A673 (cell line): ENCODE measurements around the gene PXN.

Source experiments
- EZH2 ChIP-seq: fragments of 200-600 bp; sonication (generic); IDR thresholded peaks from 2 replicates; pipeline ENCODE4 v1.6.1; 2017; ENCODE audit warnings: borderline replicate concordance, low read depth, mild to moderate bottlenecking, mixed read lengths, antibody characterized with exemption, low read length; ENCODE audit not compliant: poor library complexity, severe bottlenecking
- TF ChIP-seq, protein P1 (sequence below): fragments of 300-800, 200-600 bp; sonication (generic); conservative IDR thresholded peaks from 2 replicates; pipeline ENCODE4 v1.5.1; 2017; ENCODE audit warnings: low read depth, mild to moderate bottlenecking, antibody characterized with exemption, low read length, moderate library complexity, mixed read lengths

DNA sequence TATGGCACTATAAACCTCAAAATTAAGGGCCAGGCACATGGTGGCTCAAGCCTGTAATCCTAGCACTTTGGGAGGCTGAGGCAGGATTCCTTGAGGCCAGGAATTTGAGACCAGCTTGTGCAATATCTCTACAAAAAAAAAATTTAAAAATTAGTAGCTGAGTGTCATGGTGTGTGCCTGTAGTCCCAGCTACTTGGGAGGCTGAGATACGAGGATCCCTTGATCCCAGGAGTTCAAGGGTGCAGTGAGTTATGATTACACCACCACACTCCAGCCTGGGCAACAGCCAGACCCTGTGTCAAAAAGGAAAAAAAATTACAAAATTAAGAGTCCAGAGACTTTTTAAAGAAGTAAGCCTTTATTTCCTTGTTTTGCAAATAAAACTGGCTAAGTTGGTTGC is 69.2 kb downstream of the PXN start:
- TF ChIP-seq, protein P1, sequence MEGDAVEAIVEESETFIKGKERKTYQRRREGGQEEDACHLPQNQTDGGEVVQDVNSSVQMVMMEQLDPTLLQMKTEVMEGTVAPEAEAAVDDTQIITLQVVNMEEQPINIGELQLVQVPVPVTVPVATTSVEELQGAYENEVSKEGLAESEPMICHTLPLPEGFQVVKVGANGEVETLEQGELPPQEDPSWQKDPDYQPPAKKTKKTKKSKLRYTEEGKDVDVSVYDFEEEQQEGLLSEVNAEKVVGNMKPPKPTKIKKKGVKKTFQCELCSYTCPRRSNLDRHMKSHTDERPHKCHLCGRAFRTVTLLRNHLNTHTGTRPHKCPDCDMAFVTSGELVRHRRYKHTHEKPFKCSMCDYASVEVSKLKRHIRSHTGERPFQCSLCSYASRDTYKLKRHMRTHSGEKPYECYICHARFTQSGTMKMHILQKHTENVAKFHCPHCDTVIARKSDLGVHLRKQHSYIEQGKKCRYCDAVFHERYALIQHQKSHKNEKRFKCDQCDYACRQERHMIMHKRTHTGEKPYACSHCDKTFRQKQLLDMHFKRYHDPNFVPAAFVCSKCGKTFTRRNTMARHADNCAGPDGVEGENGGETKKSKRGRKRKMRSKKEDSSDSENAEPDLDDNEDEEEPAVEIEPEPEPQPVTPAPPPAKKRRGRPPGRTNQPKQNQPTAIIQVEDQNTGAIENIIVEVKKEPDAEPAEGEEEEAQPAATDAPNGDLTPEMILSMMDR = no peak
- TF ChIP-seq EZH2 = no peak
